ENCODE results near the gene ZNF69. TPM values are rescaled to one million over a fixed set of nuclear protein-coding genes. Genes with fewer than 3 reads are reported as not detected.
A peak's percentile ranks its signal among the peaks of the same experiment; 100 is the strongest.
"Not testable (repeated sequence)": the region's sequence is repeated elsewhere in the genome, so short reads cannot be mapped to it uniquely, and the experiment has no call there.

The ZNF69 gene
- total RNA-seq, 1 donor from 2014 or later = 32.1 TPM

DNA sequence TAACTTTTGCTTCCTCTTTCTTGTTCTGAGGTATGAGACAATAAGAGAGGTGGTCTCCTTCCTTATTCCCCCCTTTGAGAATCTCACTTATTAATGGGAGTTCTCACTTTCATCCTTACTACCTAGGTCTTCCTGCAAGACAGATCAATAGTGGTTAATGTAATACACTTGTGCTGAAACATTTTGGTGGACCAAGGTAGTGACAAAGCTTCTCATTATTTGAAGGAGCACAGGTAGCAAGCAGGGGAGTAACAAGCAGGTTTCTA is 55.2 kb downstream of the ZNF69 start:
- Mint-ChIP-seq H3K4me1 (no peaks in the 10 kb centered on the region), H3K36me3 (ENCODE audit: low read depth) (peaks cover 77% of the 10 kb centered on the region), H3K4me3 (no peak overlapping the region), H3K9me3 (peaks cover 36% of the 10 kb centered on the region), H3K27me3 (ENCODE audit: low read depth) (no peaks in the 10 kb centered on the region), H3K27ac (ENCODE audit: unreplicated experiment) (no peak overlapping the region)
- no peak for TF ChIP-seq CTCF (conservative IDR thresholded peaks at IDR 0.05)
- DNase-seq (ENCODE audit: low read depth, low spot score) = no peak

GRCh38 chr19:11944656-11945055 is 57.1 kb downstream of the ZNF69 start:
- no peak for DNase-seq (ENCODE audit: low read depth, low spot score)
- TF ChIP-seq CTCF (conservative IDR thresholded peaks at IDR 0.05) = no peak
- Mint-ChIP-seq H3K36me3 (ENCODE audit: low read depth) (peaks cover 86% of the 10 kb centered on the region), H3K27ac (ENCODE audit: unreplicated experiment) (no peak overlapping the region), H3K4me3 (no peak overlapping the region), H3K4me1 (no peaks in the 10 kb centered on the region), H3K9me3 (peaks cover 47% of the 10 kb centered on the region), H3K27me3 (ENCODE audit: low read depth) (no peaks in the 10 kb centered on the region)

GRCh38 chr19:11948646-11949045 is 61.1 kb downstream of the ZNF69 start:
- Mint-ChIP-seq H3K36me3 (ENCODE audit: low read depth) (peaks cover 92% of the 10 kb centered on the region), H3K9me3 (peaks cover 35% of the 10 kb centered on the region), H3K27me3 (ENCODE audit: low read depth) (no peaks in the 10 kb centered on the region)

DNA sequence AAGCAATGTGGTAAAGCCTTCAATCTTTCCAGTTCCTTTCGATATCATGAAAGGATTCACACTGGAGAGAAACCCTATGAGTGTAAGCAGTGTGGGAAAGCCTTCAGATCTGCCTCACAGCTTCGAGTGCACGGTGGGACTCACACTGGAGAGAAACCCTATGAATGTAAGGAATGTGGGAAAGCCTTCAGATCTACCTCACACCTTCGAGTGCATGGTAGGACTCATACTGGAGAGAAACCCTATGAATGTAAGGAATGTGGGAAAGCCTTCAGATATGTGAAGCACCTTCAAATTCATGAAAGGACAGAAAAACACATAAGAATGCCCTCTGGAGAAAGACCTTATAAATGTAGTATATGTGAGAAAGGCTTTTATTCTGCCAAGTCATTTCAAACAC is 61.6 kb downstream of the ZNF69 start:
- Mint-ChIP-seq H3K27ac (ENCODE audit: unreplicated experiment) (no peak overlapping the region), H3K36me3 (ENCODE audit: low read depth) (peaks cover 91% of the 10 kb centered on the region), H3K9me3 (peaks cover 32% of the 10 kb centered on the region), H3K4me3 (no peak overlapping the region), H3K4me1 (no peaks in the 10 kb centered on the region), H3K27me3 (ENCODE audit: low read depth) (no peaks in the 10 kb centered on the region)
- no peak for DNase-seq (ENCODE audit: low read depth, low spot score)
- no peak for TF ChIP-seq CTCF (conservative IDR thresholded peaks at IDR 0.05)

More at GRCh38 chr19:11948646-11949045, 61.1 kb downstream of the ZNF69 start:
- no peak for DNase-seq (ENCODE audit: low read depth, low spot score)
- Mint-ChIP-seq H3K4me1 (no peaks in the 10 kb centered on the region), H3K4me3 (no peak overlapping the region), H3K27ac (ENCODE audit: unreplicated experiment) (no peak overlapping the region)
- TF ChIP-seq CTCF (conservative IDR thresholded peaks at IDR 0.05) = no peak

GRCh38 chr19:11949614-11950080 is 62.1 kb downstream of the ZNF69 start:
- peaks cover 86% of the 10 kb centered on the region for H3K36me3 Mint-ChIP-seq (ENCODE audit: low read depth)
- DNase-seq (ENCODE audit: low read depth, low spot score); H3K27me3 Mint-ChIP-seq (ENCODE audit: low read depth); H3K4me1 Mint-ChIP-seq; H3K27ac Mint-ChIP-seq (ENCODE audit: unreplicated experiment): not testable (repeated sequence)
- H3K4me3 Mint-ChIP-seq = peak overlapping the region; percentile 10
- H3K9me3 Mint-ChIP-seq = peaks cover 28% of the 10 kb centered on the region

DNA sequence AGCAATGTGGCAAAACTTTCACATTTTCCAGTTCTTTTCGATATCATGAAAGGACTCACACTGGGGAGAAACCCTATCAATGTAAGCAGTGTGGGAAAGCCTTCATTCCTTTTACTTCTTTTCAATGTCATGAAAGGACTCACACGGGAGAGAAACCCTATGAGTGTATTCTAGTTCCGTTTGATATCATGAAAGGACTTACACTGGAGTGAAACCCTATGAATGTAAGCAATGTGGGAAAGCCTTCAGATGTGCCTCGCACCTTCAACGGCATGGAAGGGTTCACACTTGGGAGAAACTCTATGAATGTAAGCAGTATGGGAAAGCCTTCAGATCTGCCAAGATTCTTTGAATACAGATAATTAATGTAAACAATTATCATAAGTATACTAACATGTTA is 62.7 kb downstream of the ZNF69 start:
- Mint-ChIP-seq H3K4me1 (no peaks in the 10 kb centered on the region), H3K4me3 (no peak overlapping the region), H3K27me3 (ENCODE audit: low read depth) (no peaks in the 10 kb centered on the region), H3K36me3 (ENCODE audit: low read depth) (peaks cover 83% of the 10 kb centered on the region), H3K9me3 (peaks cover 29% of the 10 kb centered on the region), H3K27ac (ENCODE audit: unreplicated experiment) (no peak overlapping the region)
- TF ChIP-seq CTCF (conservative IDR thresholded peaks at IDR 0.05) = no peak
- DNase-seq (ENCODE audit: low read depth, low spot score) = no peak

Other genes with a start within 250 kb of the ZNF69 start
- 8.7 and 8.8 TPM in 2 replicates for gene ZNF823, start 148.8 kb upstream of the ZNF69 start, total RNA-seq
- 3.9 and 5.7 TPM in 2 replicates for gene ZNF441, start 120.8 kb upstream of the ZNF69 start, total RNA-seq
- 8.8 and 9.8 TPM in 2 replicates for gene ZNF491, start 89.3 kb upstream of the ZNF69 start, total RNA-seq
- gene ZNF440, start 73.5 kb upstream of the ZNF69 start, total RNA-seq = 19.7 and 22.2 TPM in 2 replicates
- 6.0 and 6.6 TPM in 2 replicates for gene ZNF439, start 39.1 kb upstream of the ZNF69 start, total RNA-seq
- 12.5 and 12.8 TPM in 2 replicates for gene ZNF700, start 37.3 kb downstream of the ZNF69 start, total RNA-seq
- gene ZNF763, start 77.3 kb downstream of the ZNF69 start, total RNA-seq = 2.9 and 4.5 TPM in 2 replicates
- 5.7 and 5.8 TPM in 2 replicates for gene ZNF433, start 147.9 kb downstream of the ZNF69 start, total RNA-seq
- gene ZNF878, start 165.2 kb downstream of the ZNF69 start, total RNA-seq = 2.1 and 2.5 TPM in 2 replicates
- gene ZNF844, start 176.9 kb downstream of the ZNF69 start, total RNA-seq = 9.4 and 10.0 TPM in 2 replicates